Activated T-cell treated with anti-CD3 and anti-CD28 coated beads for 1 hour (primary cell): ENCODE data around the gene DGKA.
"Not testable (repeated sequence)": the region's sequence is repeated elsewhere in the genome, so short reads cannot be mapped to it uniquely, and the experiment has no call there.

Source experiments
- DNase-seq: peaks from one replicate; pipeline ENCODE4 v3.0.0-alpha.2; 2020; ENCODE audit warnings: low read depth

The DGKA gene

GRCh38 chr12:55999522-55999921, 68.6 kb downstream of the DGKA start:
- not testable (repeated sequence) for DNase-seq

GRCh38 chr12:55999999-56000540, 69.1 kb downstream of the DGKA start:
- not testable (repeated sequence) for DNase-seq

- DNase-seq, result no peak
Observed at GRCh38 chr12:56001487-56002100, 70.6 kb downstream of the DGKA start.

- DNase-seq, result not testable (repeated sequence)
Observed at GRCh38 chr12:56003376-56003775, 72.4 kb downstream of the DGKA start.
